GM19372 (cell line): ENCODE measurements around the gene CTF1.

Source experiments
- ATAC-seq: cut with Tn5 transposase; IDR thresholded peaks from one replicate; pipeline ENCODE4 v1.9.1; 2021; ENCODE audit warnings: mild to moderate bottlenecking, low read depth, moderate library complexity; ENCODE audit not compliant: unreplicated experiment

CTF1 gene

DNA sequence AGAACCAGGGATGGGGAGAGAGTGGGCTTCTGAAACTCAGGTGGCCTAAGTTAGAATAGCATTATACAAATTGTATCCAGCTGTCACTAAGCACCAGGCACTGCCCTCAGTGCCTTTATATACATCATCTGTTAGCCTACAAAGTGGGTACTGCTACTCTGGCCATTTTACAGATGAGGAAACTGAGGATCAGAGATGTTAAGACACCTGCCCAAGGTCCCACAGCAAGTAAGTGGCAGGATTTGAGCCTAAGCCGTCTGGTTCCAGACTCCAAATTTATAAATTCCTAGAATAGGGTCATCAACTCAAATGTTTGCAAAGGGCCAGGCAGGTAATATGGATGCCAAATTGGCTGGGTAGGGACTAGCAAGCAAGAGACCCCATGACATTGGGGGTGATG is 54.8 kb downstream of the CTF1 start:
- no peak for ATAC-seq

DNA sequence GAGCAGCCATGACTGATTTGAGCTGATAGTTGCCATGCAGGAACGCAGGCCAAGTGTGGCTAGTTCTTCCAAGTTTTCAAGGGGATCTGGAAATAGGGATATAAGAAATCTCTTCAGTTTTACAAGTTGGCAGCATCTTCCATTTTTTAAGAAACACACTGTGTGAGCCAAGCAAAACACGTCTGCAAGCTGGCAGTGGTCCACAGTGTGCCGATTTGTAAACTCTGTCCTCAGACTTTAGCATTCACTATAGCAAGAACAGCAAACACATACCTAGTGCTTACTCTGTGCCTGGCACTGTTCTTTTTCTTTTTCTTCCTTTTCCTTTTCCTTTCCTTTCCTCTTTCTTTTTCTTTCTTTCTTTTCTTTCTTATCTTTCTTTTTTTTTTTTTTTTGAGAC is 55.3 kb downstream of the CTF1 start:
- no peak for ATAC-seq

DNA sequence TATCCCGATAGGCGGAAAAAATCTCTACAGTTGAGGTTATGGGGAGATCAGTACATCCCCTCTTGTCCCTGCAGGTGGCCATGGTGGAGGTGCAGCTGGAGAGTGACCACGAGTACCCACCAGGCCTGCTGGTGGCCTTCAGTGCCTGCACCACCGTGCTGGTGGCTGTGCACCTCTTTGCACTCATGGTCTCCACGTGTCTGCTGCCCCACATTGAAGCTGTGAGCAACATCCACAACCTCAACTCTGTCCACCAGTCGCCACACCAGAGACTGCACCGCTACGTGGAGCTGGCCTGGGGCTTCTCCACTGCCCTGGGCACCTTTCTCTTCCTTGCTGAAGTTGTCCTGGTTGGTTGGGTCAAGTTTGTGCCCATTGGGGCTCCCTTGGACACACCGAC is 56.7 kb downstream of the CTF1 start:
- no peak for ATAC-seq
